GM21786 (cell line): ENCODE data around the gene SYNJ1.

Source experiments
- ATAC-seq: cut with Tn5 transposase; IDR thresholded peaks from one replicate; pipeline ENCODE4 v1.9.1; 2021; ENCODE audit not compliant: unreplicated experiment

SYNJ1 gene

DNA sequence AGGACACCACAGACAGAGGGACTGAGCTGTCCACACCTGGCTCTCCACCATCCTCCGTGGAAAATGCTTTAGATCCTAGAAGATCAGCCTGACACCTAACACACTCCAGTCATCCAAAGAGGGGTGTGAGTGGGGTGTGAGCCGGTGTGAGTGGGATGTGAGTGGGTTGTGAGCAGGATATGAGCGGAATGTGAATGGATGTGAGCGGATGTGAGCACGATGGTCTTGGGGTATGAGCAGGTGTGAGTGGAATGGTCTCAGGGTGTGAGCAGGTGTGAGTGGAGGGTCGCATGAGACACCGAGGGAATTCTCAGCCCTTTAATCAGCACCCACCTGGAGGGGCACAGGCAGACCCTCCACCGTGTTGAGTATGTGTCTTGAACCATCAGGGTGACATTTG lies 143.3 kb downstream of the SYNJ1 start:
- ATAC-seq, result no peak

DNA sequence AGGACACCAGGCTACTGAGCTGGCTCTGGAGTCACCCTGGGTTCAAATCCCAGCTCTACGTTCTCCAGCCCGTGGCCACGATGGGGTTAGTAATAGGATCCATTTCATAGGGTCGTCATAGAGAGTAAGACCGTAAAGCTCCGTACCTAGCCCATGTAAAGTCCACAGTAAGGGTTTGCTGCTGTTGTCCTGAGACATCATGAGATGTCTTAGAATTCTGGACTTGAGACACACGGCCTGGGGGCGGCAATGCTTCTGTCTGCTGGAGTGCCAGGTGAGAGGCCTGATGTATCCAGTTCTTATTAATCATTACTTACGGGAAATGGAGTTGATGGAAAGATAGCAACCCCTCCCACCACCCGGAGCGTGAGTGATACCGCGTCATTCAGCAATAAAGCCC lies 146.1 kb downstream of the SYNJ1 start:
- no peak for ATAC-seq

DNA sequence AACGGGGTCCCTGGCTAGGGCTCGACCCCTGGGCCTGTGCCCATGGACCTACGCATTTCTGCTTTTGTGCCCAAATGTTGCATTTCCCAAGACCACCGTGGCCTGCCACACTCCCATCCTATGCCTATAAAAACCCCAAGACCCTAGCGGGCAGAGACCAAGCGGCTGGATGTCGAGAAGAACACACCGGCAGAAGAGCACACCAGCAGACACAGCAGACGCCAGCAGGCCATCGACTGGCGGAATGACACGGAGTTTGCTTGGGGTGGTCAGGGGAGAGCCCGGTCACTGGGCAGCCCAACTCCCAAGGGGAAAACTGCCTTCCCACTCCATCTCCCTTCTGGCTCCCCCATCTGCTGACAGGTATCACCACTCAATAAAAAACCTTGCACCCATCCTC lies 146.9 kb downstream of the SYNJ1 start:
- no peak for ATAC-seq
